Measurements from ENCODE around the gene CBFA2T3.

DNA sequence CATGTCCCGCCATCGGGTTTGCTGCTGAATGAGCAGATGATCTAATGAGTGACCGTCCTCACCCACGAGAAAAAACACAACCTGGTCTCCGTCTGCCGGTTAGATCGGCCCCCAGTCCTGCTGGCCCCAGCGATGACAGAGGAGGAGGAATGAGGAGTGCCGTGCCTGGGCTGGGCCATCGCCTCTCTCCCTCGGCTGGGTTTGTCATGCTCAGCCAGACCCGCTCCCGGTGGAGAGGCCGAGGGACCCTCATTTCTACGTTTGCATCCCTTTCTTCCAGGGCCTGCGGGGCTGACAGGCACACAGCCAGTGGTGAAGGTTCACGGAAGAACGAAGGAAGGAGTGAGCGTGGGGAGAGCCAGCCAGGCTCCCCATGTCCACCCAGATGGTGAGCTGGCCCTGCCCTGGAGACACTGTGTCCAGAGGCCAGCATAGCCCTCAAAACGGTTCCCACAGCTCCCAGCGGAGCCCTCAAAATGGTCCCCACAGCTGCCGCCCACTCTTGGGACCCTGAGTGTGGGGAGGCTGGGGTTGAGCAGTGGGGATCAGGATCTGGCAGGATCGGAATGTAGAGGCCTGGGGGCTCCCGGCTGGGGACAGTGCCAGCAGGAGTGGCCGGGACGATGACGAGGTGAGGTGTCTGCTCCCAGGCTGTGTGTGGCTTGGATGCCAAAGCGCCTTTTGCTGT, 23.9 kb downstream of the CBFA2T3 start:
- TF ChIP-seq CTCF (conservative IDR thresholded peaks at IDR 0.05; ENCODE audit: low read length) (no peak), EZH2phosphoT487 (IDR thresholded peaks at IDR 0.05; ENCODE audit: borderline replicate concordance) (no peak)

All from Loucy (cell line).